NCI-H446 treated with DMSO at 0.1 percent for 48 hours (cell line): ENCODE measurements around the gene ETHE1.
"Not testable (repeated sequence)": the region's sequence is repeated elsewhere in the genome, so short reads cannot be mapped to it uniquely, and the experiment has no call there.

Source experiments
- DNase-seq: peaks from one replicate; lab custom pipeline; 2025; lab: John Stamatoyannopoulos, UW

Gene ETHE1

GRCh38 chr19:43551399-43552197 lies 24.6 kb upstream of the ETHE1 start:
- no peak for DNase-seq

- DNase-seq = no peak
Observed at GRCh38 chr19:43548706-43549105, 21.7 kb upstream of the ETHE1 start.

GRCh38 chr19:43547926-43548325 lies 20.9 kb upstream of the ETHE1 start:
- not testable (repeated sequence) for DNase-seq

- DNase-seq = no peak
Observed at GRCh38 chr19:43546581-43546980, 19.6 kb upstream of the ETHE1 start.

GRCh38 chr19:43545981-43546380 lies 19.0 kb upstream of the ETHE1 start:
- no peak for DNase-seq

GRCh38 chr19:43545276-43545675 lies 18.3 kb upstream of the ETHE1 start:
- no peak for DNase-seq

GRCh38 chr19:43544077-43544476 lies 17.1 kb upstream of the ETHE1 start:
- no peak for DNase-seq

- DNase-seq = no peak
Observed at GRCh38 chr19:43541920-43542650, 15.1 kb upstream of the ETHE1 start.

GRCh38 chr19:43540381-43540780 lies 13.4 kb upstream of the ETHE1 start:
- DNase-seq = no peak

GRCh38 chr19:43538922-43539321 lies 11.9 kb upstream of the ETHE1 start:
- DNase-seq = no peak

GRCh38 chr19:43534816-43535761 lies 8.1 kb upstream of the ETHE1 start:
- DNase-seq = peak; percentile 3

- DNase-seq = no peak
Observed at GRCh38 chr19:43534305-43534815, 7.4 kb upstream of the ETHE1 start.

GRCh38 chr19:43533546-43534304 lies 6.7 kb upstream of the ETHE1 start:
- peak; percentile 87 for DNase-seq

- DNase-seq = peak; percentile 84
Observed at GRCh38 chr19:43532962-43533545, 6.1 kb upstream of the ETHE1 start, which contains the start of gene ZNF575. TSS of gene ZNF575 (plus strand) at chr19:43533188. CDS start at chr19:43534423, 1,235 bp downstream.

- peak; percentile 56 for DNase-seq
Observed at GRCh38 chr19:43532571-43532961, 5.6 kb upstream of the ETHE1 start.

- no peak for DNase-seq
Observed at GRCh38 chr19:43527860-43528622, 1.0 kb upstream of the ETHE1 start.

GRCh38 chr19:43525836-43526771 lies 897 bp downstream of the ETHE1 start:
- DNase-seq = no peak

GRCh38 chr19:43524922-43525835 lies 1.8 kb downstream of the ETHE1 start:
- DNase-seq = no peak
